T-helper 1 cell treated with Interleukin-12 subunit alpha and Interleukin-12 subunit beta and Interleukin-4 antibody, amounts not matched to agents 30 μg/mL and 1 μg/mL, for 36 hours (primary cell): ENCODE data around the gene MYH3.

Source experiments
- H3K27ac Mint-ChIP-seq: one replicate; pipeline ENCODE4 v1.8.0; 2021; ENCODE audit warnings: mild to moderate bottlenecking, mixed read lengths
- H3K27me3 Mint-ChIP-seq: one replicate; pipeline ENCODE4 v1.8.0; 2021; ENCODE audit warnings: low read depth, mixed read lengths
- H3K36me3 Mint-ChIP-seq: one replicate; pipeline ENCODE4 v1.8.0; 2021; ENCODE audit warnings: low read depth, mixed read lengths
- H3K4me1 Mint-ChIP-seq: one replicate; pipeline ENCODE4 v1.8.0; 2021; ENCODE audit warnings: low read depth, mixed read lengths
- H3K4me3 Mint-ChIP-seq: one replicate; pipeline ENCODE4 v1.8.0; 2021; ENCODE audit warnings: mild to moderate bottlenecking, moderate library complexity, mixed read lengths
- H3K9me3 Mint-ChIP-seq: one replicate; pipeline ENCODE4 v1.8.0; 2021; ENCODE audit warnings: mixed read lengths

The MYH3 gene

GRCh38 chr17:10613775-10614513 is 43.2 kb downstream of the MYH3 start:
- Mint-ChIP-seq H3K4me1 (peaks cover 2% of the 10 kb centered on the region), H3K9me3 (no peaks in the 10 kb centered on the region), H3K27ac (no peak overlapping the region), H3K27me3 (no peaks in the 10 kb centered on the region), H3K4me3 (no peak overlapping the region), H3K36me3 (no peaks in the 10 kb centered on the region)

- Mint-ChIP-seq H3K9me3 (no peaks in the 10 kb centered on the region), H3K4me1 (peaks cover 2% of the 10 kb centered on the region), H3K27me3 (no peaks in the 10 kb centered on the region), H3K36me3 (no peaks in the 10 kb centered on the region), H3K4me3 (no peak overlapping the region), H3K27ac (no peak overlapping the region)
Measured at GRCh38 chr17:10612957-10613744, 44.0 kb downstream of the MYH3 start.

GRCh38 chr17:10610884-10611283 is 46.2 kb downstream of the MYH3 start:
- Mint-ChIP-seq H3K27ac (no peak overlapping the region), H3K36me3 (no peaks in the 10 kb centered on the region), H3K27me3 (no peaks in the 10 kb centered on the region), H3K4me3 (no peak overlapping the region), H3K4me1 (no peaks in the 10 kb centered on the region), H3K9me3 (no peaks in the 10 kb centered on the region)

- Mint-ChIP-seq H3K27ac (no peak overlapping the region), H3K27me3 (no peaks in the 10 kb centered on the region), H3K9me3 (no peaks in the 10 kb centered on the region), H3K36me3 (no peaks in the 10 kb centered on the region), H3K4me3 (no peak overlapping the region), H3K4me1 (no peaks in the 10 kb centered on the region)
Measured at GRCh38 chr17:10608244-10608643, 48.9 kb downstream of the MYH3 start.

GRCh38 chr17:10606110-10606509 is 51.0 kb downstream of the MYH3 start:
- H3K36me3 Mint-ChIP-seq: no peaks in the 10 kb centered on the region
- no peak overlapping the region for H3K4me3 Mint-ChIP-seq
- no peak overlapping the region for H3K27ac Mint-ChIP-seq
- H3K27me3 Mint-ChIP-seq: no peaks in the 10 kb centered on the region
- no peaks in the 10 kb centered on the region for H3K9me3 Mint-ChIP-seq
- no peaks in the 10 kb centered on the region for H3K4me1 Mint-ChIP-seq

- Mint-ChIP-seq H3K4me3 (no peak overlapping the region), H3K36me3 (no peaks in the 10 kb centered on the region), H3K27me3 (no peaks in the 10 kb centered on the region), H3K9me3 (no peaks in the 10 kb centered on the region), H3K27ac (no peak overlapping the region), H3K4me1 (no peaks in the 10 kb centered on the region)
Measured at GRCh38 chr17:10605221-10605783, 51.8 kb downstream of the MYH3 start.

GRCh38 chr17:10604521-10604920 is 52.6 kb downstream of the MYH3 start:
- no peaks in the 10 kb centered on the region for H3K4me1 Mint-ChIP-seq
- no peak overlapping the region for H3K27ac Mint-ChIP-seq
- H3K36me3 Mint-ChIP-seq: no peaks in the 10 kb centered on the region
- H3K9me3 Mint-ChIP-seq: no peaks in the 10 kb centered on the region
- peaks cover 3% of the 10 kb centered on the region for H3K27me3 Mint-ChIP-seq
- H3K4me3 Mint-ChIP-seq: no peak overlapping the region

GRCh38 chr17:10603931-10604330 is 53.2 kb downstream of the MYH3 start:
- Mint-ChIP-seq H3K9me3 (no peaks in the 10 kb centered on the region), H3K4me1 (no peaks in the 10 kb centered on the region), H3K4me3 (no peak overlapping the region), H3K36me3 (no peaks in the 10 kb centered on the region), H3K27ac (no peak overlapping the region), H3K27me3 (peaks cover 3% of the 10 kb centered on the region)

- Mint-ChIP-seq H3K9me3 (no peaks in the 10 kb centered on the region), H3K4me3 (no peak overlapping the region), H3K4me1 (no peaks in the 10 kb centered on the region), H3K36me3 (no peaks in the 10 kb centered on the region), H3K27ac (no peak overlapping the region), H3K27me3 (peaks cover 3% of the 10 kb centered on the region)
Measured at GRCh38 chr17:10600571-10600970, 56.5 kb downstream of the MYH3 start.

- Mint-ChIP-seq H3K9me3 (no peaks in the 10 kb centered on the region), H3K4me1 (no peaks in the 10 kb centered on the region), H3K4me3 (no peak overlapping the region)
Measured at GRCh38 chr17:10598621-10599020, 58.5 kb downstream of the MYH3 start.

GRCh38 chr17:10589553-10590145 is 67.5 kb downstream of the MYH3 start:
- no peaks in the 10 kb centered on the region for H3K4me1 Mint-ChIP-seq
- H3K4me3 Mint-ChIP-seq: no peak overlapping the region
- H3K9me3 Mint-ChIP-seq: no peaks in the 10 kb centered on the region
- H3K27me3 Mint-ChIP-seq: no peaks in the 10 kb centered on the region
- no peaks in the 10 kb centered on the region for H3K36me3 Mint-ChIP-seq
- no peak overlapping the region for H3K27ac Mint-ChIP-seq

More at GRCh38 chr17:10598621-10599020, 58.5 kb downstream of the MYH3 start:
- Mint-ChIP-seq H3K27ac (no peak overlapping the region), H3K36me3 (no peaks in the 10 kb centered on the region), H3K27me3 (peaks cover 3% of the 10 kb centered on the region)

GRCh38 chr17:10585529-10585928 is 71.6 kb downstream of the MYH3 start:
- peaks cover 7% of the 10 kb centered on the region for H3K27me3 Mint-ChIP-seq
- H3K4me1 Mint-ChIP-seq: no peaks in the 10 kb centered on the region
- no peak overlapping the region for H3K27ac Mint-ChIP-seq
- no peaks in the 10 kb centered on the region for H3K9me3 Mint-ChIP-seq
- no peak overlapping the region for H3K4me3 Mint-ChIP-seq
- H3K36me3 Mint-ChIP-seq: no peaks in the 10 kb centered on the region

- peaks cover 11% of the 10 kb centered on the region for H3K27me3 Mint-ChIP-seq
- H3K4me1 Mint-ChIP-seq: no peaks in the 10 kb centered on the region
- H3K27ac Mint-ChIP-seq: no peak overlapping the region
- H3K9me3 Mint-ChIP-seq: no peaks in the 10 kb centered on the region
- H3K36me3 Mint-ChIP-seq: no peaks in the 10 kb centered on the region
- no peak overlapping the region for H3K4me3 Mint-ChIP-seq
Measured at GRCh38 chr17:10583834-10584233, 73.3 kb downstream of the MYH3 start.

- Mint-ChIP-seq H3K27me3 (peaks cover 11% of the 10 kb centered on the region), H3K36me3 (no peaks in the 10 kb centered on the region), H3K9me3 (no peaks in the 10 kb centered on the region), H3K27ac (no peak overlapping the region), H3K4me1 (no peaks in the 10 kb centered on the region), H3K4me3 (no peak overlapping the region)
Measured at GRCh38 chr17:10579270-10579669, 77.8 kb downstream of the MYH3 start.
